Measurements from ENCODE around the gene PLEKHG2. TPM values are rescaled to one million over a fixed set of nuclear protein-coding genes. Genes with fewer than 3 reads are reported as not detected.

PLEKHG2 gene
- total and polyA plus RNA-seq, 9 of the 15 experiments (the other 6 are each of a cell fraction or from before 2014, with no cell fraction given): 0.98 to 45.7 (median 9.8) TPM

DNA sequence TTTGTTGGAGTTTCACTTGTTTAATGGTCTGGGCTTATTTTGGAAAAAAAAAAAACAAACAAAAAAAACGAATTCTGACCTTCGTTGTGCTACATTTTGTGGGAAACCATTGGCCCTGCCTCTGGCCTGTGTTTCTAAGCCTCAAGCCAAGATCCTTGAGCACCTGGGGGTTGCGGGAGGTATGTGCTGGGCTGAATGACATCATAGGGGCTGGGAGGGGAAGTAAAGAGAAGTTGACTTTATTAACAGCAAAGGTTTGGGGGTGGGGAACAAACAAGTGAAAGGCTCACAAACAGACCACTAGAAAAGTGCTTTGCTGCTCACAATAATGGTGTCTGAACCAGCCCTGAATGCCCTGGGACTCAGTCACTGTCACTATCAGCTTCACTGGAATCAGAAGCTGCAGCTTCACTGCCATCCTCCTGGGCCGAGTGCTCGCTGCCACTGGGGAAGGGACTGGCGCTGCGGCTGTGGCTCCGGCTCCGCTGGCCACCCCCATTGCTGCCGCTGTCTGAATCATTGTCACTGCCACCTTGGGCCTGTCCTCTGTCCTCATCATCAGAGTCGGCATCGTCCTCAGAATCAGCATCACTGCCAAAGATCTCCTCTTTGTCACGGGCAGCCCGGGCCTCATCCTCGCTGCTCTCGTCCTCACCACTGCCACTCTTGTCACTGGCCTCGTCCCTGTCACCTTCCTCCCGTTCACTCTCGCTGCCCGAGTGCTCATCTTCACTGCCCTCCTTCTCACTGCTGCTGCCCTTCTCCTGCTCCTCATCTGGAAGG, 26.6 kb upstream of the PLEKHG2 start (continued):
- TF ChIP-seq, protein P1, sequence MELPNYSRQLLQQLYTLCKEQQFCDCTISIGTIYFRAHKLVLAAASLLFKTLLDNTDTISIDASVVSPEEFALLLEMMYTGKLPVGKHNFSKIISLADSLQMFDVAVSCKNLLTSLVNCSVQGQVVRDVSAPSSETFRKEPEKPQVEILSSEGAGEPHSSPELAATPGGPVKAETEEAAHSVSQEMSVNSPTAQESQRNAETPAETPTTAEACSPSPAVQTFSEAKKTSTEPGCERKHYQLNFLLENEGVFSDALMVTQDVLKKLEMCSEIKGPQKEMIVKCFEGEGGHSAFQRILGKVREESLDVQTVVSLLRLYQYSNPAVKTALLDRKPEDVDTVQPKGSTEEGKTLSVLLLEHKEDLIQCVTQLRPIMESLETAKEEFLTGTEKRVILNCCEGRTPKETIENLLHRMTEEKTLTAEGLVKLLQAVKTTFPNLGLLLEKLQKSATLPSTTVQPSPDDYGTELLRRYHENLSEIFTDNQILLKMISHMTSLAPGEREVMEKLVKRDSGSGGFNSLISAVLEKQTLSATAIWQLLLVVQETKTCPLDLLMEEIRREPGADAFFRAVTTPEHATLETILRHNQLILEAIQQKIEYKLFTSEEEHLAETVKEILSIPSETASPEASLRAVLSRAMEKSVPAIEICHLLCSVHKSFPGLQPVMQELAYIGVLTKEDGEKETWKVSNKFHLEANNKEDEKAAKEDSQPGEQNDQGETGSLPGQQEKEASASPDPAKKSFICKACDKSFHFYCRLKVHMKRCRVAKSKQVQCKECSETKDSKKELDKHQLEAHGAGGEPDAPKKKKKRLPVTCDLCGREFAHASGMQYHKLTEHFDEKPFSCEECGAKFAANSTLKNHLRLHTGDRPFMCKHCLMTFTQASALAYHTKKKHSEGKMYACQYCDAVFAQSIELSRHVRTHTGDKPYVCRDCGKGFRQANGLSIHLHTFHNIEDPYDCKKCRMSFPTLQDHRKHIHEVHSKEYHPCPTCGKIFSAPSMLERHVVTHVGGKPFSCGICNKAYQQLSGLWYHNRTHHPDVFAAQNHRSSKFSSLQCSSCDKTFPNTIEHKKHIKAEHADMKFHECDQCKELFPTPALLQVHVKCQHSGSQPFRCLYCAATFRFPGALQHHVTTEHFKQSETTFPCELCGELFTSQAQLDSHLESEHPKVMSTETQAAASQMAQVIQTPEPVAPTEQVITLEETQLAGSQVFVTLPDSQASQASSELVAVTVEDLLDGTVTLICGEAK (IDR thresholded peaks at IDR 0.05): peak; percentile 60; the same call in 1 of the 2 replicates
- TF ChIP-seq, protein P1 (CRISPR knock-in tag; IDR thresholded peaks at IDR 0.05): no peak
- TF ChIP-seq RBFOX2 (IDR thresholded peaks at IDR 0.05; ENCODE audit: low read depth, low read length) (peak; percentile 34; the same call in 1 of the 2 replicates), CCNT2 (IDR thresholded peaks at IDR 0.05; ENCODE audit: borderline replicate concordance, extremely low read depth, insufficient read length, low read depth, low read length) (no peak), HNRNPH1 (optimal IDR thresholded peaks at IDR 0.05; ENCODE audit: low read depth, low read length) (no peak), ZNF23 (CRISPR knock-in tag; IDR thresholded peaks at IDR 0.05) (no peak), MXI1 (IDR thresholded peaks at IDR 0.05; ENCODE audit: low read depth, low read length) (no peak), NCOA4 (IDR thresholded peaks at IDR 0.05; ENCODE audit: partially characterized antibody) (no peak), POLR2G (IDR thresholded peaks at IDR 0.05; ENCODE audit: low read depth, low read length) (peak; percentile 42)
- TF ChIP-seq, protein P2, sequence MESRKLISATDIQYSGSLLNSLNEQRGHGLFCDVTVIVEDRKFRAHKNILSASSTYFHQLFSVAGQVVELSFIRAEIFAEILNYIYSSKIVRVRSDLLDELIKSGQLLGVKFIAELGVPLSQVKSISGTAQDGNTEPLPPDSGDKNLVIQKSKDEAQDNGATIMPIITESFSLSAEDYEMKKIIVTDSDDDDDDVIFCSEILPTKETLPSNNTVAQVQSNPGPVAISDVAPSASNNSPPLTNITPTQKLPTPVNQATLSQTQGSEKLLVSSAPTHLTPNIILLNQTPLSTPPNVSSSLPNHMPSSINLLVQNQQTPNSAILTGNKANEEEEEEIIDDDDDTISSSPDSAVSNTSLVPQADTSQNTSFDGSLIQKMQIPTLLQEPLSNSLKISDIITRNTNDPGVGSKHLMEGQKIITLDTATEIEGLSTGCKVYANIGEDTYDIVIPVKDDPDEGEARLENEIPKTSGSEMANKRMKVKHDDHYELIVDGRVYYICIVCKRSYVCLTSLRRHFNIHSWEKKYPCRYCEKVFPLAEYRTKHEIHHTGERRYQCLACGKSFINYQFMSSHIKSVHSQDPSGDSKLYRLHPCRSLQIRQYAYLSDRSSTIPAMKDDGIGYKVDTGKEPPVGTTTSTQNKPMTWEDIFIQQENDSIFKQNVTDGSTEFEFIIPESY (CRISPR knock-in tag; IDR thresholded peaks at IDR 0.05): peak; percentile 55
